A549 (cell line): ENCODE data around the gene LMBR1. TPM values are rescaled to one million over a fixed set of nuclear protein-coding genes. Genes with fewer than 3 reads are reported as not detected.
A peak's percentile ranks its signal among the peaks of the same experiment; 100 is the strongest.

Experiments
- ATAC-seq, 2 experiments: fragments of 200-7000 bp in 1 of 2; fragments of >200 bp in 1 of 2; cut with Nextera tagmentation in 1 of 2; cut with Tn5 transposase in 1 of 2; 3 replicates each; pipeline versions ENCODE4 v1.8.0 to v1.9.1; 2018 to 2020; ENCODE audit warnings: mild to moderate bottlenecking in 1 of 2, moderate library complexity in 1 of 2
- CTCF ChIA-PET: fragments of 300-600 bp; sonication (Branson Sonifier 250); formaldehyde crosslinking; extraction: SDS; loops from one replicate; lab custom pipeline; 2021; ENCODE audit warnings: antibody characterized with exemption, inconsistent platforms; lab: Yijun Ruan, JAX
- POLR2A ChIA-PET: fragments of 350-600 bp; formaldehyde crosslinking; extraction: SDS; loops from one replicate; lab custom pipeline; 2021; ENCODE audit warnings: antibody characterized with exemption, inconsistent platforms; lab: Yijun Ruan, JAX
- DNase-seq, 2 experiments: peaks; one replicate each; pipeline versions ENCODE4 v3.0.0 to v3.0.0-alpha.2; 2011 to 2016; ENCODE audit warnings: low read depth in 1 of 2, low spot score in 1 of 2
- FAIRE-seq: peaks from 2 replicates; lab custom pipeline; 2011; peaks lifted over from hg19 to GRCh38; lab: Jason Lieb, UNC
- H3K27ac ChIP-seq, 2 experiments: fragments of >200 bp; sonication (Bioruptor Twin); formaldehyde crosslinking; 3 replicates each; pipeline ENCODE4 v1.5.1; 2016 to 2017
- H3K4me1 ChIP-seq: fragments of >200 bp; sonication (Bioruptor Twin); formaldehyde crosslinking; 3 replicates; pipeline ENCODE4 v1.6.1; 2016
- H3K4me2 ChIP-seq: fragments of >200 bp; sonication (Bioruptor Twin); formaldehyde crosslinking; 3 replicates; pipeline ENCODE4 v1.6.1; 2016
- H3K4me3 ChIP-seq: fragments of >200 bp; sonication (Bioruptor Twin); formaldehyde crosslinking; 3 replicates; pipeline ENCODE4 v1.5.1; 2016
- H3K9me3 ChIP-seq: fragments of >200 bp; sonication (Bioruptor Twin); formaldehyde crosslinking; 3 replicates; pipeline ENCODE4 v1.6.1; 2016
- CEBPB ChIP-seq, 2 experiments: fragments of >200 bp in 1 of 2; sonication (Bioruptor Twin) in 1 of 2; formaldehyde crosslinking in 1 of 2; IDR thresholded peaks; 2 replicates each; pipeline ENCODE4 v1.6.1; 2012 to 2016
- CHD2 ChIP-seq: fragments of 150-350 bp; IDR thresholded peaks from 2 replicates; pipeline ENCODE4 v1.6.1; 2014; ENCODE audit warnings: low read length; ENCODE audit not compliant: partially characterized antibody
- CHD4 ChIP-seq: fragments of 200-600 bp; sonication (generic); IDR thresholded peaks from 2 replicates; pipeline ENCODE4 v1.6.1; 2016; ENCODE audit warnings: antibody characterized with exemption, mild to moderate bottlenecking, borderline replicate concordance
- EHMT2 ChIP-seq: fragments of 200-600 bp; sonication (generic); IDR thresholded peaks from 2 replicates; pipeline ENCODE4 v1.6.1; 2016; ENCODE audit warnings: antibody characterized with exemption, low read depth, mild to moderate bottlenecking, moderate library complexity
- ESRRA ChIP-seq: fragments of 150-350 bp; IDR thresholded peaks from 2 replicates; pipeline ENCODE4 v1.6.1; 2014; ENCODE audit warnings: mild to moderate bottlenecking, low read length, borderline replicate concordance
- FOSB ChIP-seq: fragments of 250-450 bp; sonication (Bioruptor Pico); IDR thresholded peaks from 2 replicates; pipeline ENCODE4 v1.5.0; 2020; ENCODE audit warnings: mild to moderate bottlenecking, moderate library complexity
- FOXS1 ChIP-seq: fragments of 250-450 bp; sonication (Bioruptor Pico); IDR thresholded peaks from 2 replicates; pipeline ENCODE4 v1.5.0; 2020; ENCODE audit warnings: mild to moderate bottlenecking, moderate library complexity
- GATA3 ChIP-seq: IDR thresholded peaks from 2 replicates; pipeline ENCODE4 v1.6.1; 2012; ENCODE audit warnings: borderline replicate concordance
- HDAC2 ChIP-seq: fragments of 200-600 bp; sonication (generic); IDR thresholded peaks from 2 replicates; pipeline ENCODE4 v1.6.1; 2016
- HEYL ChIP-seq: fragments of 250-450 bp; sonication (Bioruptor Pico); IDR thresholded peaks from 2 replicates; pipeline ENCODE4 v1.8.0; 2021; ENCODE audit warnings: mild to moderate bottlenecking, moderate library complexity
- KDM5A ChIP-seq: fragments of 200-600 bp; sonication (generic); IDR thresholded peaks from 2 replicates; pipeline ENCODE4 v1.6.1; 2016; ENCODE audit warnings: antibody characterized with exemption, mild to moderate bottlenecking
- MAFK ChIP-seq: fragments of 450-650 bp; IDR thresholded peaks from 2 replicates; pipeline ENCODE4 v1.6.1; 2014; ENCODE audit not compliant: partially characterized antibody
- MAX ChIP-seq: IDR thresholded peaks from 2 replicates; pipeline ENCODE4 v1.6.1; 2012
- MYC ChIP-seq: IDR thresholded peaks from 2 replicates; pipeline ENCODE4 v1.6.1; 2012; ENCODE audit warnings: mild to moderate bottlenecking, inconsistent platforms, low read length, improper control_type of control experiment, borderline replicate concordance
- POLR2A ChIP-seq: IDR thresholded peaks from 2 replicates; pipeline ENCODE4 v1.6.1; 2012; ENCODE audit warnings: mild to moderate bottlenecking, low read length
- RNF2 ChIP-seq: fragments of 200-600 bp; sonication (generic); IDR thresholded peaks from 2 replicates; pipeline ENCODE4 v1.6.1; 2016; ENCODE audit warnings: low read depth, mild to moderate bottlenecking, antibody characterized with exemption, moderate library complexity, borderline replicate concordance
- USF2 ChIP-seq: fragments of 450-650 bp; IDR thresholded peaks from 2 replicates; pipeline ENCODE4 v1.6.1; 2014; ENCODE audit warnings: antibody characterized with exemption
- WGBS: methylation state at CpG from one replicate; pipeline ENCODE4 v1.1.6; 2017; ENCODE audit errors: missing lambda C conversion rate; 5-methylcytosine and 5-hydroxymethylcytosine counted together
- polyA plus RNA-seq, 4 experiments: library from polyadenylated mRNA; depleted of rRNA in 3 of 4; stranded (reverse); fragments of >200 nt; fragmentation: RNase III in 1 of 4; extraction: RNeasy Plus Mini Kit Qiagen cat#74134 plus additional on column Dnase treatment in 1 of 4; gene quantifications; 2 replicates in 3 of 4; 3 replicates in 1 of 4; pipeline ENCODE4 v1.2.3, GENCODE V29; 2011 to 2017
- TF ChIP-seq, protein P1 (sequence below): fragments of 250-450 bp; sonication (Bioruptor Pico); IDR thresholded peaks from 2 replicates; pipeline ENCODE4 v1.5.0; 2021; ENCODE audit warnings: mild to moderate bottlenecking, moderate library complexity, borderline replicate concordance

LMBR1 gene
- polyA plus RNA-seq, 2 of the 4 experiments (the other 2 are of a cell fraction): 33.2 to 42.3 TPM

DNA sequence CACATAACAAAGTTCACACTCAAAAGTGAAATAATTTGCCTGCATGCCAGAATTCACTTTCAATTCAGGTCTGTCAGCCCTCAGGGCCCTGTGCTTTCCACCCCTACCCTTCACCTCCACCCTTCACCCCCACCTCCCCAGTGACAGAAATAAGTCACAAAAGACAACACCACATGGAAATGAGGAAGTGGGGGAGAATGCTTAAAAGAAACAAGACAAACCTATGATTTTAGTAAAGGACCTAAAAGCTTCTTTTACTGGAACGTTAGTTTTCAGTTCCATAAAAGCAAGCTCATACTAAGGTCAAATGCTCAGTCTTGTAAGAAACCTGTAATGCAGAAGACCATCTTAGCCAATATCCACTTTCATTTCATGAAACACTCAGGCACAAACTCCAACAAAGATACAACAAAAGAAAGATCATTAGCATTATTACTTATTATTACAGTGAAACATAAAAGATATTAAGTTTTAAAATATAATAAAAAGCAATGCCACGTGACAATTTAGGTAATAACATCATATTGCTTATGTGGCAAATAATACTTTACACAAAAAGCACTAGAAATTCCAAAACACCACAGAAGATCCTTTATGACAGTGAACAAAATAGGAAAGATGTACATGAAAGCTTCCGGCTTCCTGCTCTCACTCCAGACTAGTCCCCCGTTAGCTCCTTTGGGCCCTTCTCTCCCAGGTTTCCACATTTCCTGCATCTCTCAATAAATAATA lies 112.1 kb downstream of the LMBR1 start:
- WGBS: 92% methylated on average over 4 of the region's 4 CpGs
- POLR2A ChIA-PET: no interaction called here

GRCh38 chr7:156778668-156779067 lies 114.3 kb downstream of the LMBR1 start:
- DNase-seq (no peak), ATAC-seq (no peak), FAIRE-seq (no peak)
- ChIA-PET POLR2A (no interaction called here), CTCF (interaction anchor here (1.0 to 1.9 kb wide), 2 partner anchors 10 to 981 kb away, joined by 6 to 7 read pairs; no protein-coding TSS in a partner anchor)
- Histone ChIP-seq H3K9me3 (no peaks in the 10 kb centered on the region), H3K27ac (no peak overlapping the region), H3K4me3 (no peak overlapping the region), H3K4me2 (no peak overlapping the region), H3K4me1 (no peaks in the 10 kb centered on the region)
- TF ChIP-seq POLR2A (no peak), MAFK (peak; percentile 90), KDM5A (no peak), FOXS1 (CRISPR knock-in tag) (no peak), CHD2 (no peak), HDAC2 (no peak), MYC (no peak), MAX (no peak)
- WGBS: 88% methylated on average over 3 of the region's 3 CpGs

More for the DNA sequence above, 112.1 kb downstream of the LMBR1 start:
- H3K4me2 ChIP-seq: no peak overlapping the region
- TF ChIP-seq GATA3: no peak
- TF ChIP-seq EHMT2: no peak
- peak; percentile 15 for TF ChIP-seq MAFK
- TF ChIP-seq HEYL (CRISPR knock-in tag): no peak
- TF ChIP-seq MAX: no peak
- no peak for TF ChIP-seq FOSB
- TF ChIP-seq, protein P1, sequence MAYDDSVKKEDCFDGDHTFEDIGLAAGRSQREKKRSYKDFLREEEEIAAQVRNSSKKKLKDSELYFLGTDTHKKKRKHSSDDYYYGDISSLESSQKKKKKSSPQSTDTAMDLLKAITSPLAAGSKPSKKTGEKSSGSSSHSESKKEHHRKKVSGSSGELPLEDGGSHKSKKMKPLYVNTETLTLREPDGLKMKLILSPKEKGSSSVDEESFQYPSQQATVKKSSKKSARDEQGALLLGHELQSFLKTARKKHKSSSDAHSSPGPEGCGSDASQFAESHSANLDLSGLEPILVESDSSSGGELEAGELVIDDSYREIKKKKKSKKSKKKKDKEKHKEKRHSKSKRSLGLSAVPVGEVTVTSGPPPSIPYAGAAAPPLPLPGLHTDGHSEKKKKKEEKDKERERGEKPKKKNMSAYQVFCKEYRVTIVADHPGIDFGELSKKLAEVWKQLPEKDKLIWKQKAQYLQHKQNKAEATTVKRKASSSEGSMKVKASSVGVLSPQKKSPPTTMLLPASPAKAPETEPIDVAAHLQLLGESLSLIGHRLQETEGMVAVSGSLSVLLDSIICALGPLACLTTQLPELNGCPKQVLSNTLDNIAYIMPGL (CRISPR knock-in tag): no peak
- H3K9me3 ChIP-seq: no peaks in the 10 kb centered on the region
- ATAC-seq: no peak
- CTCF ChIA-PET: interaction anchor here (1.6 kb wide), 1 partner anchor 12 kb away, joined by 4 read pairs; no protein-coding TSS in a partner anchor
- 0 out of 3 replicates have a peak, but pooled peaks cover 6% of the 10 kb centered on the region for H3K4me1 ChIP-seq
- H3K27ac ChIP-seq: no peak overlapping the region
- no peak overlapping the region for H3K4me3 ChIP-seq
- DNase-seq: no peak
- FAIRE-seq: no peak

DNA sequence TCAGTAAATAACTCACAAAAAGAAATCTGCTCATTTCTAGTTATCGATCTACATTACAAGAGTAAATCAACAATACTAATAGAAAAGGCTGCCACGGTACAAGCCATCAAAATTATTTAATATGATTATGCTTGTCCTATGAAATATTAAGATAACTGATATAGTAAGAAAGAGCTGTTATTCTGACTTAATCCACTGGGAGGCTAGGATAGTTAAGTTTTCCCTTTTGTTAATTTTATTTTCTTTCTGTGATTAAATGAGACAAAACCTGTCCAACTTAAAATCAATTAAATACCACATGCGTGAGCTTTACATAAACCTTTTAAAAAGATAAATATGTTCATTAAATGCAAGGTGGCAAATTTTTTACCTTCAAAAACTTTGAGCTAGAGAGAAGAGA lies 114.8 kb downstream of the LMBR1 start:
- Histone ChIP-seq H3K4me1 (no peaks in the 10 kb centered on the region), H3K4me2 (no peak overlapping the region), H3K27ac (no peak overlapping the region), H3K4me3 (no peak overlapping the region), H3K9me3 (no peaks in the 10 kb centered on the region)
- POLR2A ChIA-PET: no interaction called here
- CTCF ChIA-PET: interaction anchor here (1.0 to 1.9 kb wide), 2 partner anchors 10 to 980 kb away, joined by 6 to 7 read pairs; no protein-coding TSS in a partner anchor
- ATAC-seq (no peak), FAIRE-seq (no peak)
- WGBS: 90% methylated on average over 3 of the region's 3 CpGs
- TF ChIP-seq RNF2: no peak
- TF ChIP-seq USF2: no peak
- no peak for TF ChIP-seq CHD4
- TF ChIP-seq MAX: no peak
- TF ChIP-seq CEBPB (IDR thresholded peaks at IDR 0.05): no peak
- no peak for TF ChIP-seq ESRRA
- no peak for TF ChIP-seq GATA3
- TF ChIP-seq, all 56 proteins: peak for 0
- no peak for DNase-seq
